Measurements from ENCODE around the gene GPR162. TPM values are rescaled to one million over a fixed set of nuclear protein-coding genes. Genes with fewer than 3 reads are reported as not detected.
A peak's percentile ranks its signal among the peaks of the same experiment; 100 is the strongest.
"Not testable (repeated sequence)": the region's sequence is repeated elsewhere in the genome, so short reads cannot be mapped to it uniquely, and the experiment has no call there.

GPR162 gene
- total RNA-seq, 1 experiment from 2014 or later = 37.7 TPM

DNA sequence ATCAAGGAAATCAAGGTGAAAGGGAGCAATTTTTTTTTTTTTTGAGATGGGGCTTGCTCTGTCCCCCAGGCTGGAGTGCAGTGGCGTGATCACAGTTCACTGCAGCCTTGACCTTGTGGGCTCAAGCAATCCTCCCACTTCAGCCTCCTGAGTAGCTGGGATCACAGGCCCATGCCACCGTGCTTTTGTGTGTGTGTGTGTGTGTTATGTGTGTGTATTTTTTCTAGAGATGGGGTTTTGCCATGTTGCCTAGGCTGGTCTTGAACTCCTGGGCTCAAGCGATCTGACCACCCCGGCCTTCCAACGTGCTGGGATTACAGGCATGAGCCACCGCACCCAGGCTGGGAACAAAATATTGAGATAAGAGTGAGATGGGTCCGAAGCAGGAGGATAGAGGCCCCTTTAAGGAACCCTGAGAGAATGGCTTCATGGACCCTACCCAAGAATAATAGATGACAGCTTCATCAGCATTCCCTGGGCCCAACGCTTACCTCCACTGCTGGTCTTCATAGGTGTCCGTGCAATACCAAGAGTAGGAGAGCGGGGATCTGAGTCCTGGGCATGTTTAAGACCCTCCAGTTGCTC, 28.4 kb downstream of the GPR162 start:
- in situ Hi-C loops (cut with HindIII; ENCODE audit: low sequenced_read_pairs) = no loop called here
- no peak for DNase-seq (ENCODE audit: low spot score)

- no peak for DNase-seq (ENCODE audit: low spot score)
- in situ Hi-C loops (cut with HindIII; ENCODE audit: low sequenced_read_pairs) = no loop called here
Observed at GRCh38 chr12:6850796-6851152, 29.2 kb downstream of the GPR162 start.

DNA sequence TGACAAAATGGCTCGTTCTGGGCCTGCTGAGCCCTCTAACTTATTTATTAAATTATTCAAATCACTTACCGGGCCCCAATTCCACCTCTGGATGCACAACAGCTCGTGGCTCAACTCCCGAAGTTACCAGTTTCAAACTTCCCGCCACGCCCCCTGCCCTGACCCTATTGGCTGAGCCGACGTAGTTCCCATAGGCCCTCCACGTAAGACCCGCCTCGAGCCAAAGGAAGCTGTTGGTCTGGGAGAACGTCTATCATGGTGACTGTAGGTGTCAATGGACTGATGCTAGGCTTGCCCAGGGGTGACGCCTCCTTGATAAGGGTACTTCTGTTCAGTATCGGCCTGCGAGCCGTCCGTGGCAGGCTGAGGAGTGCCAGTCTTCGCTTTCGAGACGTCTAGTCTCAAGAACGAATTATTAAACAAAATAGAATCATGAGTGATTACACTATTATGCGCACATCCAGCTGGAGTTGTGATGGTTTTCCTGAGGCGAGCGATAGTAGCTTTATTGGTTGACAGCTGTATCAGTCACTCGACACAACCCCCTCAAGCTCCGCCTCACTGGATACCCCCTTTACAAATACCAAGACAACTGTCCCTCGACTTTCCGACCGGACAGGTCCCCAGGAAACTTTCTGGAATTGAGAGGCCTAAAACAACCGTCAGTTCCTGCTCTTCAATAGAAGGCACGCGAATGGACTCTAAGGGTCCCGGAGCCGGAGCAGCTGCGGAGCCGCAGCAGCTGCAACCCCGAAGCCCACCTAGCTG, 29.7 kb downstream of the GPR162 start, which contains the start of gene CDCA3:
Gene CDCA3 (minus strand): TSS at position 134 of the 768 bp plus-strand sequence. CDS start 334 bp downstream, outside the sequence.
- in situ Hi-C loops (cut with HindIII; ENCODE audit: low sequenced_read_pairs) = no loop called here
- DNase-seq (ENCODE audit: low spot score) = peak; percentile 99

DNA sequence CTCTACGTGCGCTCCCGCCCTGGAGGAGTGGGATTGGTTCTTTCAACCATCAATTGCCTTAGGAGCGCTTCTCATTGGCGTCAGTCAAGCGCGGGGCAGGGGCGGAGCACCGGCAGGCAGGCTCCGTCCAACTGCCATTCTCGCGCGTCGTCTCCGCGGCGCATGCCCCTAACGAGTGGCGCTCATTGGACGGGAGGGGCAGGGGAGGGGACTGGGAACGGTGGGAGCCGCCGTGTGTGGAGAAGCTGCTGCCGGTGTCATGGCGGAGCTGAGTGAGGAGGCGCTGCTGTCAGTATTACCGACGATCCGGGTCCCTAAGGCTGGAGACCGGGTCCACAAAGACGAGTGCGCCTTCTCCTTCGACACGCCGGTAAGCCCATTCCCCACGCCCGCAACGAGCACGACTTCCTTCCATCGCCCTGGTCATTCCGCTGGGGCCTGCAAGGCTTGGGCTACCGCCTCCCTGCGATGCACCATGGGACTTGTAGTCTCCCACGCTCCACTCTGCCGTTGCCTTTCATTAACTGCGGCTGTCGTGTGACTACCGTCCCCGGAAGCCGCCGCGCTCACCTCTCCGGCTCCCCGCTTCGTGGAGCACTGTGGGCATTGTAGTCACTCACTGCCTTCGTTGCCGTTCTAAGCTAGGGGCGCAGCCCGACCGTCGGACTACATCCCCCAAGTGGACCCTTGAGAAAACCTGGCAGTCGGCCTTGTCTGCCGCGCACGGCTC, 30.5 kb downstream of the GPR162 start, which contains the start of gene USP5:
Gene USP5 (plus strand): TSS at position 230 of the 730 bp plus-strand sequence. CDS start 30 bp downstream, at position 260.
- in situ Hi-C loops (cut with HindIII; ENCODE audit: low sequenced_read_pairs) = no loop called here
- DNase-seq (ENCODE audit: low spot score) = peak; percentile 100

DNA sequence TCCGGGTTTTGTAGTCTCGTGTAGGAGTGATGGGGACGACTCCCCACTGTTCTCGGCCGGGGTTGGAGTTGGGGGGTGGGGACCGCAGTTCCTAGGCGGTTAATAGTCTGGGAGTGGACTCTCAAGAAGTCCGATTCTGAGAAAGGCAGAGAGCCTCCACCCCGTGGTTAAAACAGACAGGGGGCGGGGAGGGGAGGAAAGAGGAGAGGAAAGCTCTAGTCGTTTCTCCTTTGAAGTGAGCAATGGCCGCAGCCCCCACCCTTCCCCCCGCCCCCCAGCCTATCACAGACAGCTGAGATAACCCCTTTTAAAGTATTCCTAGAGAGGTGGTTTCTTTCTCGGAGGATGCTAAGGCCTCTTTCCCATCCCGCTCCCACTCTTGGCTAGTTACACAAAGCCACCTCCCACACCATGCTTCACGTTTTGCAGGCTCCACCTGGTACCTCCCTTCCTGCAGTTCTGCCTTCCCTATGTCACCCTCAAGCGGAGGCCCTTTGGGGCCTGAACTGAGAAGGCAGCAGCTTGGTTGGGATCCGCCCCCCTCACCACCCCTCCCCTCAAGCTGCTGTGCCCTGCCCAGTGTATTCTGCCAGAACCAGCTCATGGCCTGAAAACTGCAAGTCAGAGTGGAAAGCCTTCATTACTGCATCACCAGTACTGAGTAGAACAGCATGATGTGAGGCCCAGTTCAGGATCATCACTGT, 31.2 kb downstream of the GPR162 start:
- in situ Hi-C loops (cut with HindIII; ENCODE audit: low sequenced_read_pairs) = no loop called here
- DNase-seq (ENCODE audit: low spot score) = no peak

- in situ Hi-C loops (cut with HindIII; ENCODE audit: low sequenced_read_pairs) = no loop called here
Observed at GRCh38 chr12:6853626-6854025, 32.0 kb downstream of the GPR162 start.

DNA sequence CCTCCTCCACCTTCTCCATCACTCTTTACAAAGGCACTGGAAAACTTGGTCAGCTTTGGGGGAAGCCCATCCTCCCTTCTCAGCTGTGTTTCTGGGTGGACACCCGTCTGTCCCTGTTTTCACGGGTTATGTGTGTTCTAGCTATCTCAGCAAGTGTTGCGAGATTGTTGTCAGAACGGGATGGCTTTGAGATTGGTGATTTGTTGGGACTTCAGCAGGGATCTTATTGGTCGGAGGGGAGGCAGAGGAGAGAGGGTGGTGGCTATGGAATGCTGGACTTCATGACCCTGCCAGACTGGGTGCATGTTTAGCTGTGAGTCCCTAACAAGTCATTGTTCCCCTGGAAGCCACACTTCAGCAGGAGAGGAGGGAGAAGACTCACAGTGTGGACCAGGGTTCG, 32.4 kb downstream of the GPR162 start:
- no peak for DNase-seq (ENCODE audit: low spot score)
- in situ Hi-C loops (cut with HindIII; ENCODE audit: low sequenced_read_pairs) = no loop called here

More at GRCh38 chr12:6853626-6854025, 32.0 kb downstream of the GPR162 start:
- no peak for DNase-seq (ENCODE audit: low spot score)

GRCh38 chr12:6855322-6855721, 33.7 kb downstream of the GPR162 start:
- in situ Hi-C loops (cut with HindIII; ENCODE audit: low sequenced_read_pairs) = no loop called here
- DNase-seq (ENCODE audit: low spot score) = no peak

DNA sequence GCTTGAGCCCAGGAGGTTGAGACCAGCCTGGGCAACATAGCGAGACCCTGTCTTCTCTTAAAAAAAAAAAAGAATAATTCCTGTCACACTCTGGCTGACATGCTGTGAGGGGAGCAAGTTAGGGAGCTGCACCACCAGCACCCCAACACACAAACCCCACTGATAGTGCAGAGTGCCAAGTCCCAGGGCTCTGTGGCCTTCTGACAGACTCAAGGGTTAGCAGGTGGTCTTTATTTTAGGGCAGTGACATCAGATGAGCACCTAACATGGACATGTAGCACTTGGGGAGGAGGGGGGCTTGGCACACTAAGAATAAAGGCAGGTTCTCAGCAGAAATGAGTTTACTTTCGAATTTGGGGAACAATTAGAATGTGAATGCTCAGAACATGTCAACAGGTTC, 37.2 kb downstream of the GPR162 start:
- in situ Hi-C loops (cut with HindIII; ENCODE audit: low sequenced_read_pairs) = no loop called here
- no peak for DNase-seq (ENCODE audit: low spot score)

- in situ Hi-C loops (cut with HindIII; ENCODE audit: low sequenced_read_pairs) = no loop called here
Observed at GRCh38 chr12:6860116-6860515, 38.5 kb downstream of the GPR162 start.

GRCh38 chr12:6860942-6861341, 39.3 kb downstream of the GPR162 start:
- in situ Hi-C loops (cut with HindIII; ENCODE audit: low sequenced_read_pairs) = no loop called here
- no peak for DNase-seq (ENCODE audit: low spot score)

More at GRCh38 chr12:6860116-6860515, 38.5 kb downstream of the GPR162 start:
- no peak for DNase-seq (ENCODE audit: low spot score)

DNA sequence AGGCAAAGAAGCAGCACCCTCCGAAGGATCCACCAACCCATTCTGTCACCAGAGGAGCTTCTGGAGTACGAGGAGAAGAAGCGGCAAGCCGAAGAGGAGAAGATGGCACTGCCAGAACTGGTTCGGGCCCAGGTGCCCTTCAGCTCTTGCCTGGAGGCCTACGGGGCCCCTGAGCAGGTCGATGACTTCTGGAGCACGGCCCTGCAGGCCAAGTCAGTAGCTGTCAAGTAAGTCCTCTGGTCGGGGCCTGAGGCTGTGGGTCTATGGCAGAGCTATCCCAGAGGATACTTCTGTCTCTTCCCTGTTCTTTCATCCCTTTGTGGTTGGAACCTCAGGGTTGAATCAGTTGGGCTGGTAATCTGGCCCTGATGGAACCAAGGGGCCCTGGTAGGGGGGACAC, 39.8 kb downstream of the GPR162 start:
- in situ Hi-C loops (cut with HindIII; ENCODE audit: low sequenced_read_pairs) = no loop called here
- DNase-seq (ENCODE audit: low spot score) = no peak

DNA sequence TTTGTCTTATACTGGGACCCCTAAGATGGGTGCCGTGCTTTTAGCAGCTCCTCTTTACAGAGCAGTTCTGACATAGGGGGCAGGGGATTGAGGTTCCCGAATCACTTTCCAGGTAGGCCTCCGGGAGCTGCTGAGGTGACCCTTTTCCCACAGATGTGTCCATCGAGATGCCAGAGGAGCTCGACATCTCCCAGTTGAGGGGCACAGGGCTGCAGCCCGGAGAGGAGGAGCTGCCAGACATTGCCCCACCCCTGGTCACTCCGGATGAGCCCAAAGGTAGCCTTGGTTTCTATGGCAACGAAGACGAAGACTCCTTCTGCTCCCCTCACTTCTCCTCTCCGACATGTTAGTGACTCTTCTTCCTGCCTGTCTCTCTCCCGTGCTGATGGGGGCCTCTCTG, 41.4 kb downstream of the GPR162 start:
- no peak for DNase-seq (ENCODE audit: low spot score)
- in situ Hi-C loops (cut with HindIII; ENCODE audit: low sequenced_read_pairs) = no loop called here

GRCh38 chr12:6863586-6864321, 42.1 kb downstream of the GPR162 start:
- in situ Hi-C loops (cut with HindIII; ENCODE audit: low sequenced_read_pairs) = no loop called here
- no peak for DNase-seq (ENCODE audit: low spot score)

GRCh38 chr12:6865307-6865706, 43.7 kb downstream of the GPR162 start:
- in situ Hi-C loops (cut with HindIII; ENCODE audit: low sequenced_read_pairs) = not testable (repeated sequence)

GRCh38 chr12:6866163-6866919, 44.7 kb downstream of the GPR162 start:
- in situ Hi-C loops (cut with HindIII; ENCODE audit: low sequenced_read_pairs) = no loop called here
- DNase-seq (ENCODE audit: low spot score) = no peak

More at GRCh38 chr12:6865307-6865706, 43.7 kb downstream of the GPR162 start:
- not testable (repeated sequence) for DNase-seq (ENCODE audit: low spot score)

- in situ Hi-C loops (cut with HindIII; ENCODE audit: low sequenced_read_pairs) = no loop called here
- DNase-seq (ENCODE audit: low spot score) = peak; percentile 38
Observed at GRCh38 chr12:6866920-6867412, 45.3 kb downstream of the GPR162 start.

All from G401 (cell line).